Spleen (tissue), 11 donors: ENCODE measurements around the gene ICE2. TPM values are rescaled to one million over a fixed set of nuclear protein-coding genes. Genes with fewer than 3 reads are reported as not detected.
A peak's percentile ranks its signal among the peaks of the same experiment; 100 is the strongest.

Experiments used
- DNase-seq: peaks from one replicate; pipeline ENCODE4 v3.0.0-alpha.2; 2020
- H3K27ac ChIP-seq, 8 donors: fragments of 200-600 bp; sonication (generic) in 7 of 8; 1 replicate in 4 of 8; 2 replicates in 4 of 8; pipeline versions ENCODE4 v1.5.0 to v1.8.0; 2016 to 2021; ENCODE audit warnings: inconsistent platforms in 4 of 8, mild to moderate bottlenecking in 4 of 8, moderate library complexity in 1 of 8
- H3K27me3 ChIP-seq, 7 donors: fragments of 200-600 bp; sonication (generic) in 6 of 7; replicated peaks in 1 of 7; 1 replicate in 4 of 7; 2 replicates in 3 of 7; pipeline versions ENCODE4 v1.5.0 to v1.8.0; 2016 to 2021; ENCODE audit warnings: inconsistent platforms in 3 of 7, mild to moderate bottlenecking in 1 of 7
- H3K36me3 ChIP-seq, 6 donors: fragments of 200-600 bp; sonication (generic) in 5 of 6; 1 replicate in 4 of 6; 2 replicates in 2 of 6; pipeline versions ENCODE4 v1.5.0 to v1.8.0; 2016 to 2021; ENCODE audit warnings: inconsistent platforms in 2 of 6
- H3K4me1 ChIP-seq, 6 donors: fragments of 200-600 bp; sonication (generic) in 5 of 6; 1 replicate in 3 of 6; 2 replicates in 3 of 6; pipeline versions ENCODE4 v1.5.0 to v1.8.0; 2016 to 2021; ENCODE audit warnings: inconsistent platforms in 3 of 6
- H3K4me3 ChIP-seq, 8 donors: fragments of 200-600 bp; sonication (generic) in 7 of 8; 1 replicate in 4 of 8; 2 replicates in 4 of 8; pipeline versions ENCODE4 v1.5.0 to v1.8.0; 2016 to 2021; ENCODE audit warnings: inconsistent platforms in 4 of 8, mild to moderate bottlenecking in 4 of 8, moderate library complexity in 2 of 8
- H3K9me3 ChIP-seq, 8 donors: fragments of 200-600 bp; sonication (generic) in 7 of 8; 1 replicate in 4 of 8; 2 replicates in 4 of 8; pipeline versions ENCODE4 v1.5.0 to v1.8.0; 2016 to 2021; ENCODE audit warnings: inconsistent platforms in 4 of 8
- POLR2A ChIP-seq, 3 donors: fragments of 450-650 bp; IDR thresholded peaks; one replicate each; pipeline ENCODE4 v1.5.1; 2017; ENCODE audit warnings: antibody characterized with exemption in 3 of 3, mild to moderate bottlenecking in 1 of 3
- POLR2AphosphoS5 ChIP-seq, 3 donors: sonication (generic); formaldehyde crosslinking; IDR thresholded peaks; one replicate each; pipeline ENCODE4 v1.5.1; 2017; ENCODE audit warnings: antibody characterized with exemption in 3 of 3
- WGBS, 5 donors: extraction: QIAGEN DNeasy Blood & Tissue Kit in 3 of 5; methylation state at CpG; one replicate each; pipeline versions ENCODE4 v1.1.5 to v1.1.7; 2013 to 2018; 5-methylcytosine and 5-hydroxymethylcytosine counted together
- intact Hi-C: fragments of 100-400 bp; cut with DNase I; formaldehyde crosslinking; loops from one replicate; pipeline ENCODE4 v1.15.0; 2023; ENCODE audit warnings: low total_unique reads
- polyA plus RNA-seq, 3 donors: library from polyadenylated mRNA; stranded (reverse); fragments of 200-250 nt; gene quantifications; one replicate each; pipeline ENCODE4 v1.2.1, GENCODE V29; 2013
- total RNA-seq, 7 donors: library from RNA; depleted of rRNA in 3 of 7; stranded (reverse); fragments of >200 nt in 3 of 7; fragmentation: NEBNext Ultra II Directional in 4 of 7; extraction: Animal tissue kit (Norgen Biotek cat#: 25700) in 4 of 7; gene quantifications; one replicate each; pipeline versions ENCODE4 v1.1.0 to v1.2.1, GENCODE V29; 2016 to 2021
- TF ChIP-seq, protein P1 (sequence below), 11 experiments: fragments of 200-600 bp in 7 of 11; fragments of 450-650 bp in 4 of 11; sonication (generic) in 4 of 11; IDR thresholded peaks in 8 of 11; conservative IDR thresholded peaks in 3 of 11; 1 replicate in 7 of 11; 2 replicates in 4 of 11; pipeline versions ENCODE4 v1.4.0 to v1.8.0; 2016 to 2021; ENCODE audit warnings: antibody characterized with exemption in 11 of 11, inconsistent platforms in 4 of 11, mild to moderate bottlenecking in 1 of 11
- donor health status: healthy with polysubstance abuse.
- donor health status: DM: no; HTN: no; CAD: no; lungs with moderate emphysema.
- donor health status: DM: no; HTN: no; CAD: no.
- donor health status: Bipolar disorder and iron deficiency.
- donor health status: healthy.
- donor health status: DM: no; HTN: no; CAD: no.
- donor health status: DM: yes; HTN: yes; CAD: no.

The ICE2 gene
- total and polyA plus RNA-seq, 10 donors: 15.8 to 66.4 (median 46.9) TPM

DNA sequence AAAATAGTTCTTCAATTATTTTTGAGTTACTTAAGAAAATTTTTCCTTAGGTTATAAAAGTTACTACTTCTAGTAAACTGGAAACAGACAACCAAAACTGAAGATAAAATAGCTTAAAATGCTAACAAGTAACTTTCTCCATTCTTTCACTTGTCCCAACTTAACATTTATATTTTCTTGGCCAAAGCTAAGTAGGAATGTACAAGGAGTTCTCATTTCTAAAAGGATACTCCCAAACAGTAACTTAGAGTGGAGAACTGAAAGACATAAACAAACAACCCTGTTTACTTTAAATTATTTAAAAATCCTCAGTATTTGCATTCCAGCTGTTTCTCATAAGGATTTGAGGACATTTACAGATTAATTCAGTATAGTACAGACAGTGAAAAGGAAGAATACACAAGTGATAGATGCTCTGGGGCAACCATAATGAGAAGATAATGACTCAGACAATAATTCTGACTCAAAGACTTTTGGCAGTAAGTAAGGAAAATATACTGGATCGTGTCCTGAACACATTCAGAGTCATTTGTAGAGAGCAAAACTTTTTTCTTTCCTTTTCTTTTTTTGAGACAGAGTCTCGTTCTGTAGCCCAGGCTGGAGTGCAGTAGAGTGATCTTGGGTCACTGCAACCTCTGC, 52.0 kb downstream of the ICE2 start:
- TF ChIP-seq POLR2A (IDR thresholded peaks at IDR 0.05): no peak
- TF ChIP-seq, protein P1, sequence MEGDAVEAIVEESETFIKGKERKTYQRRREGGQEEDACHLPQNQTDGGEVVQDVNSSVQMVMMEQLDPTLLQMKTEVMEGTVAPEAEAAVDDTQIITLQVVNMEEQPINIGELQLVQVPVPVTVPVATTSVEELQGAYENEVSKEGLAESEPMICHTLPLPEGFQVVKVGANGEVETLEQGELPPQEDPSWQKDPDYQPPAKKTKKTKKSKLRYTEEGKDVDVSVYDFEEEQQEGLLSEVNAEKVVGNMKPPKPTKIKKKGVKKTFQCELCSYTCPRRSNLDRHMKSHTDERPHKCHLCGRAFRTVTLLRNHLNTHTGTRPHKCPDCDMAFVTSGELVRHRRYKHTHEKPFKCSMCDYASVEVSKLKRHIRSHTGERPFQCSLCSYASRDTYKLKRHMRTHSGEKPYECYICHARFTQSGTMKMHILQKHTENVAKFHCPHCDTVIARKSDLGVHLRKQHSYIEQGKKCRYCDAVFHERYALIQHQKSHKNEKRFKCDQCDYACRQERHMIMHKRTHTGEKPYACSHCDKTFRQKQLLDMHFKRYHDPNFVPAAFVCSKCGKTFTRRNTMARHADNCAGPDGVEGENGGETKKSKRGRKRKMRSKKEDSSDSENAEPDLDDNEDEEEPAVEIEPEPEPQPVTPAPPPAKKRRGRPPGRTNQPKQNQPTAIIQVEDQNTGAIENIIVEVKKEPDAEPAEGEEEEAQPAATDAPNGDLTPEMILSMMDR (IDR thresholded peaks at IDR 0.05 in 8 of 11, conservative IDR thresholded peaks at IDR 0.05 in 3 of 11): no peak
- no peak for TF ChIP-seq POLR2AphosphoS5 (IDR thresholded peaks at IDR 0.05)
- H3K27ac ChIP-seq: peak overlapping the region in 5 of 8 donors; percentile 14 to 61 (median 23)
- no peaks in the 10 kb centered on the region for H3K27me3 ChIP-seq
- DNase-seq: no peak
- H3K4me1 ChIP-seq: peaks cover 0 to 27% (median 9%) of the 10 kb centered on the region in 6 donors
- H3K36me3 ChIP-seq: peaks cover 0 to 90% (median 20%) of the 10 kb centered on the region in 6 donors
- no peaks in the 10 kb centered on the region for H3K9me3 ChIP-seq
- 76 to 82% (median 80%) methylated on average over 2 of the region's 2 CpGs for WGBS, 5 donors
- intact Hi-C loops: no loop called here
- H3K4me3 ChIP-seq: no peak overlapping the region

- Histone ChIP-seq H3K4me3 (no peak overlapping the region), H3K36me3 (peaks cover 0 to 79% (median 10%) of the 10 kb centered on the region in 6 donors), H3K4me1 (peaks cover 0 to 27% (median 9%) of the 10 kb centered on the region in 6 donors), H3K9me3 (no peaks in the 10 kb centered on the region), H3K27me3 (no peaks in the 10 kb centered on the region), H3K27ac (no peak overlapping the region)
- 79 to 92% (median 83%) methylated on average over 2 of the region's 2 CpGs for WGBS, 5 donors
- TF ChIP-seq POLR2AphosphoS5 (IDR thresholded peaks at IDR 0.05) (no peak), POLR2A (IDR thresholded peaks at IDR 0.05) (no peak)
- TF ChIP-seq, protein P1 (IDR thresholded peaks at IDR 0.05 in 8 of 11, conservative IDR thresholded peaks at IDR 0.05 in 3 of 11): no peak
- no peak for DNase-seq
- intact Hi-C loops: no loop called here
Observed at GRCh38 chr15:60425461-60425860, 53.5 kb downstream of the ICE2 start.

DNA sequence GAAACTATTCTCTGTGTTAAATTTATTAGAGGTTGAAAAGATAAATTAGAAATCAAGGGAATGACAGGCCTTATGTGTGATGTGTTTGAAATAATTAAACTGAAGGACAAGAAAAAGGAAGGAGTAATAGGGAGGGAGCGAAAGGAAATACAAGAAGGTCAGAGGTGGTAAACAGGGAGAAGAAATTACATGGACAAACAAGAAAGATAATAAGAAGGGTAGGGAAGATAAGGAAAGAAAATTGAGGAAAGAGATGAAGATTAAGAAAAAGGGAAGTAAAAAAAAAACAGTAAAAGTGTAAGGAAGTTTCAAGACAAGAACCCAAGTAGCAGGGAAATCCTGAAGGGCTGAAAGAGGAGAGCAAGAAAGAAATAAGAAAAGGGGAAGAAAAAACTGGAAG, 54.9 kb downstream of the ICE2 start:
- WGBS, 5 donors: 74 to 87% (median 80%) methylated on average over 1 of the region's 1 CpG
- no peaks in the 10 kb centered on the region for H3K27me3 ChIP-seq

DNA sequence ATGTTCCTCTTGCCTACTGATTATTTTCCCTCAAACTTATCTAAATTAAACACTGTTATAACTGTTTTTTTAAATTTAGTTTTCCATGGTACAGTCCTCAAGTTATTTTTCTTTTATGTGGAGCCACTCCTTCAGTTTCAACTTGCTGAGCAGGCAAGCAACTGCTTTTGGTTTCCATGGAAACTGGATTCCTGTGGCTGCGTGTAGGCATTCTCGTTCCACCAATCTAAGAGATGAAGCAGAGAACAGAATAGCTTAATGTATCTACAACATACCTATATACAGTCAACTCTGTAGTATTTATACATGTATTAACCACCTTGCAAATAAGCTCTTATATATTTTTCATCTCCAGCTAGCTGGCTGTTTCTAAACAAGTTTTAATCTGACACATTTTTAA, 55.4 kb downstream of the ICE2 start:
- Histone ChIP-seq H3K27me3 (no peaks in the 10 kb centered on the region), H3K4me3 (no peak overlapping the region), H3K36me3 (peaks cover 0 to 61% (median 9%) of the 10 kb centered on the region in 6 donors), H3K9me3 (no peaks in the 10 kb centered on the region), H3K27ac (peak overlapping the region in 4 of 8 donors; percentile 8 to 29 (median 18)), H3K4me1 (peaks cover 0 to 27% (median 9%) of the 10 kb centered on the region in 6 donors)
- TF ChIP-seq, protein P1 (IDR thresholded peaks at IDR 0.05 in 8 of 11, conservative IDR thresholded peaks at IDR 0.05 in 3 of 11): no peak
- TF ChIP-seq POLR2A (IDR thresholded peaks at IDR 0.05) (no peak), POLR2AphosphoS5 (IDR thresholded peaks at IDR 0.05) (no peak)
- WGBS, 5 donors: 30 to 58% (median 43%) methylated on average over 2 of the region's 2 CpGs
- DNase-seq: no peak
- intact Hi-C loops: no loop called here

More for the DNA sequence above, 54.9 kb downstream of the ICE2 start:
- Histone ChIP-seq H3K4me1 (peaks cover 0 to 27% (median 9%) of the 10 kb centered on the region in 6 donors), H3K27ac (peak overlapping the region in 4 of 8 donors; percentile 8 to 29 (median 18)), H3K36me3 (peaks cover 0 to 65% (median 10%) of the 10 kb centered on the region in 6 donors), H3K4me3 (no peak overlapping the region), H3K9me3 (no peaks in the 10 kb centered on the region)
- TF ChIP-seq POLR2A (IDR thresholded peaks at IDR 0.05): no peak
- TF ChIP-seq, protein P1 (IDR thresholded peaks at IDR 0.05 in 8 of 11, conservative IDR thresholded peaks at IDR 0.05 in 3 of 11): no peak
- TF ChIP-seq POLR2AphosphoS5 (IDR thresholded peaks at IDR 0.05): no peak
- intact Hi-C loops: no loop called here
- no peak for DNase-seq
